Aorta (tissue), 5 donors: ENCODE measurements around the gene PPIE. TPM values are rescaled to one million over a fixed set of nuclear protein-coding genes. Genes with fewer than 3 reads are reported as not detected.

Experiments
- ATAC-seq: fragments of 200-7000 bp; cut with Tn5 transposase; one replicate; pipeline ENCODE4 v1.9.1; 2022; ENCODE audit warnings: moderate library complexity; ENCODE audit not compliant: low FRiP score
- DNase-seq, 2 donors: peaks; one replicate each; pipeline ENCODE4 v3.0.0-alpha.2; 2020
- H3K27ac ChIP-seq, 2 donors: one replicate each; pipeline ENCODE4 v1.5.1; 2013; ENCODE audit warnings: low read length in 2 of 2, mild to moderate bottlenecking in 2 of 2, moderate library complexity in 2 of 2, control low read depth in 1 of 2, inconsistent platforms in 1 of 2, low read depth in 1 of 2
- H3K27me3 ChIP-seq, 2 donors: one replicate each; pipeline ENCODE4 v1.6.1; 2013; ENCODE audit warnings: control low read depth in 1 of 2, low read length in 1 of 2, mild to moderate bottlenecking in 1 of 2, moderate library complexity in 1 of 2; ENCODE audit not compliant: insufficient read depth in 2 of 2, control insufficient read depth in 1 of 2
- H3K36me3 ChIP-seq, 2 donors: one replicate each; pipeline ENCODE4 v1.6.1; 2013; ENCODE audit warnings: control low read depth in 1 of 2, low read length in 1 of 2, mild to moderate bottlenecking in 1 of 2; ENCODE audit not compliant: insufficient read depth in 2 of 2, control insufficient read depth in 1 of 2
- H3K4me1 ChIP-seq, 2 donors: one replicate each; pipeline ENCODE4 v1.6.1; 2013; ENCODE audit warnings: low read length in 2 of 2, control low read depth in 1 of 2, mild to moderate bottlenecking in 1 of 2, moderate library complexity in 1 of 2; ENCODE audit not compliant: insufficient read depth in 2 of 2, control insufficient read depth in 1 of 2
- H3K4me3 ChIP-seq, 2 donors: one replicate each; pipeline ENCODE4 v1.5.1; 2013; ENCODE audit warnings: low read length in 2 of 2, control low read depth in 1 of 2, mild to moderate bottlenecking in 1 of 2
- H3K9me3 ChIP-seq: one replicate; pipeline ENCODE4 v1.6.1; 2013; ENCODE audit warnings: mild to moderate bottlenecking, low read length; ENCODE audit not compliant: control insufficient read depth
- WGBS, 2 donors: extraction: QIAGEN DNeasy Blood & Tissue Kit; methylation state at CpG; one replicate each; pipeline ENCODE4 v1.1.7; 2013; 5-methylcytosine and 5-hydroxymethylcytosine counted together
- intact Hi-C, 2 donors: fragments of 100-400 bp; cut with DNase I; formaldehyde crosslinking; loops; one replicate each; pipeline versions ENCODE4 v1.14.2 to v1.15.0; 2022
- polyA plus RNA-seq, 2 donors: library from polyadenylated mRNA; stranded (reverse); fragments of 200-250 nt; gene quantifications; one replicate each; pipeline ENCODE4 v1.2.3, GENCODE V29; 2013
- total RNA-seq, 2 donors: library from RNA; stranded (reverse); fragmentation: NEBNext Ultra II Directional; extraction: Animal tissue kit (Norgen Biotek cat#: 25700); gene quantifications; one replicate each; pipeline ENCODE4 v1.2.1, GENCODE V29; 2021
- donor health status: healthy with polysubstance abuse.
- donor health status: Bipolar disorder and iron deficiency.
- donor health status: DM: no; HTN: no; CAD: no.
- donor health status: DM: no; HTN: no; CAD: no.
- donor health status: DM: yes; HTN: yes; CAD: no.

PPIE gene
- total and polyA plus RNA-seq, 4 donors = 34.4 to 60.2 (median 42.6) TPM

- H3K36me3 ChIP-seq = peaks cover 4 to 20% of the 10 kb centered on the region in 2 donors
- peaks cover 0 to 5% of the 10 kb centered on the region in 2 donors for H3K4me1 ChIP-seq
- 94 to 95% methylated on average over 7 of the region's 7 CpGs for WGBS, 2 donors
- intact Hi-C loops = no loop called here
- ATAC-seq (no peak), DNase-seq (no peak)
- no peak overlapping the region for H3K27ac ChIP-seq
- no peaks in the 10 kb centered on the region for H3K27me3 ChIP-seq
- no peak overlapping the region for H3K4me3 ChIP-seq
- no peaks in the 10 kb centered on the region for H3K9me3 ChIP-seq
These were observed 12.9 kb downstream of the PPIE start for GRCh38 chr1:39751595-39751994.

- ATAC-seq (no peak), DNase-seq (no peak)
- peaks cover 0 to 5% of the 10 kb centered on the region in 2 donors for H3K4me1 ChIP-seq
- no peaks in the 10 kb centered on the region for H3K9me3 ChIP-seq
- H3K36me3 ChIP-seq = peaks cover 4 to 23% of the 10 kb centered on the region in 2 donors
- no peak overlapping the region for H3K4me3 ChIP-seq
- no peak overlapping the region for H3K27ac ChIP-seq
- intact Hi-C loops = no loop called here
- no peaks in the 10 kb centered on the region for H3K27me3 ChIP-seq
- WGBS, 2 donors = 76 to 81% methylated on average over 6 of the region's 6 CpGs
These were observed 14.0 kb downstream of the PPIE start for GRCh38 chr1:39752703-39753102.

DNA sequence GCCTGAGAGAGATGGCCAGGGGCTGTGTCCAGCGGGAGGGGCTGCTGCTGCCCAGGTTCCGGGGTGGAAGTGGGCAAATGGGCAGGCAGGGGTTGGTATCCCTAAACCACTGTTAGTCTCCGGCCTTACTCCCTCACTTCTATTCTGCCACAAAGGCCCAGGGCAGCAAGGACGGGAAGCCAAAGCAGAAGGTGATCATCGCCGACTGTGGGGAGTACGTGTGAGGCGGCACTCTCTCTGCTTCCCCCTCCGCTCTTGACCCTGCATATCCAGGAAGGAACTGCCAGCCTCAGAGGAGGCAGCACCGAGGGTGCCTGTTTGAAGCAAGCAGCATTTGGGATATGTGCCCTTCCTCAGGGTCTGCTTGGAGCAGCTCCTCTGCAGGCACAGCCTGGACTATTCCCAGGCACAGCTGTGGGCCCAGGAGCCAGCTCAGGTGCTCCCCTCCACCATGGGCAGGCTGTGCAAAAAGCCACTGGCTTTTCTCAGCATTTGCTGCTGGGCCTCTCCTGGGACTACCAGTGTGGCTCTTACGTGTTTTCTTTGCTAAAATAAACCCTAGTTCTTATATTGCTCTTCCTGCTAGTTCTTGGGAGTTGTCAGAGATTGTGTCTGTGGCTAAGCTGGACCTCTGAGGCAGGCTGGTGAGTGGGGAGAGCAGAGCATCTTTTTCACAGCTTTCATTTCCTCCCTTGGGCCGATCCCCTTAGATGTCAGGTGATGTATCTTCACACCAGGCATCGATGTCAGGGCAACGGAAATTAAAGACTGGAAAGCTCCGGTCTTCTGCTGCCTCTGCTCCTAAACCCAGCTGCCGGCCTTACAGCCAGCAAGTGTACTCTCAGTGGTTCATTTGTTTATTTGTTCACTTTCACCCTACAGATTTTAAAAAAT, 14.7 kb downstream of the PPIE start:
- H3K36me3 ChIP-seq = peaks cover 4 to 23% of the 10 kb centered on the region in 2 donors
- intact Hi-C loops = no loop called here
- WGBS, 2 donors = 43 to 53% methylated on average over 16 of the region's 16 CpGs
- DNase-seq (no peak), ATAC-seq (no peak)
- H3K27me3 ChIP-seq = no peaks in the 10 kb centered on the region
- H3K4me1 ChIP-seq = peaks cover 0 to 5% of the 10 kb centered on the region in 2 donors
- H3K4me3 ChIP-seq = no peak overlapping the region
- H3K27ac ChIP-seq = peak overlapping the region; percentile 13 to 61
- no peaks in the 10 kb centered on the region for H3K9me3 ChIP-seq

DNA sequence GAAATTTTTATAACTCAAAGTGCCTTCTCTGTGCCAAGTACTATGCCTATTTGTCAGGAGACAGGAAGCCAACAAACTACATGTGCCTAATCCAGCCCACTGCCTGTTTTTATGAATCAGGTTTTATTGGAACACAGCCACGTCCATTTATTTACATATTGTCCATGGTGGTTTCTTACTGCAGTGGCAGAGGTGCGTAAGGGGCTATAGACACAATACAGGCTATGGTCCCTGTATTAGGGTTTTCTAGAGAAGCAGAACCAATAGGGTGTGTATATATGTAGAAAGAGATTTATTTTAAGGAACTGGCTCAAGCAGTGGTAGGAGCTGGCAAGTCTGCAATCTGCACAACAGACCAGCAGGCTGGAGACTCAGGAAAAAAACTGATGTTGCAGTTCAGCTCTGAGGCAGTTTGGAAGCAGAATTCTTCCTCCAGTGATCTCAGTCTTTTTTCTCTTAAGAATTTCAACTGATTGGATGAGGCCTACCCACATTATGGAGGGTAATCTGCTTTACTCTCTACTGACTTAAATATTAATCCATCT, 15.4 kb downstream of the PPIE start:
- ATAC-seq = no peak
- Histone ChIP-seq H3K36me3 (peaks cover 4 to 20% of the 10 kb centered on the region in 2 donors), H3K9me3 (no peaks in the 10 kb centered on the region), H3K27me3 (no peaks in the 10 kb centered on the region), H3K4me1 (peaks cover 0 to 5% of the 10 kb centered on the region in 2 donors), H3K27ac (no peak overlapping the region), H3K4me3 (no peak overlapping the region)
- 9 to 18% methylated on average over 2 of the region's 2 CpGs for WGBS, 2 donors
- intact Hi-C loops = no loop called here
- DNase-seq = no peak

GRCh38 chr1:39754906-39755504, 16.3 kb downstream of the PPIE start:
- Histone ChIP-seq H3K27me3 (no peaks in the 10 kb centered on the region), H3K27ac (no peak overlapping the region), H3K4me3 (no peak overlapping the region), H3K4me1 (peaks cover 0 to 5% of the 10 kb centered on the region in 2 donors), H3K9me3 (no peaks in the 10 kb centered on the region), H3K36me3 (peaks cover 4 to 19% of the 10 kb centered on the region in 2 donors)
- ATAC-seq (no peak), DNase-seq (no peak)
- 17 to 26% methylated on average over 2 of the region's 2 CpGs for WGBS, 2 donors
- intact Hi-C loops = no loop called here

GRCh38 chr1:39755965-39756659, 17.4 kb downstream of the PPIE start:
- Histone ChIP-seq H3K4me1 (peaks cover 0 to 5% of the 10 kb centered on the region in 2 donors), H3K27ac (no peak overlapping the region), H3K36me3 (peaks cover 0 to 17% of the 10 kb centered on the region in 2 donors), H3K9me3 (no peaks in the 10 kb centered on the region), H3K27me3 (no peaks in the 10 kb centered on the region), H3K4me3 (no peak overlapping the region)
- intact Hi-C loops = no loop called here
- no peak for DNase-seq
- 88 to 91% methylated on average over 9 of the region's 9 CpGs for WGBS, 2 donors
- no peak for ATAC-seq

DNA sequence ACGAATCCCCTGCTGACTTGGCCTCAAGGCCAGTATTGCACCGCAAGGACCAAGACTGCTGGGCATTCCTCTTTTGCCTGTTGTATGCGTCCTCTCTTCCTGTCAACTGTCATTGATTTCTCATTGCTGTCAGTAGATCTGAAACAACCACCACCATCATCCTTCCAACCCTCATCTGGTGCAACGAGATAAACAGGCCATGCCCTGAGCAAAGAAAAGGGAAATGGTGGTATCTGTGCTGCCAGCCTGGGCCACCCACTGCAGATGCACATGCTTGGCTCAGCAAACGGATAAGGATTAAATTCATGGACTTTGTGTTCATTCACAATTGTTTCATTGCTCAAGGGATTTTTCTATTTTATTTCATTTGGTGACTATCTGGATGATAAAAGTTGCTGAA, 18.8 kb downstream of the PPIE start:
- intact Hi-C loops = no loop called here

DNA sequence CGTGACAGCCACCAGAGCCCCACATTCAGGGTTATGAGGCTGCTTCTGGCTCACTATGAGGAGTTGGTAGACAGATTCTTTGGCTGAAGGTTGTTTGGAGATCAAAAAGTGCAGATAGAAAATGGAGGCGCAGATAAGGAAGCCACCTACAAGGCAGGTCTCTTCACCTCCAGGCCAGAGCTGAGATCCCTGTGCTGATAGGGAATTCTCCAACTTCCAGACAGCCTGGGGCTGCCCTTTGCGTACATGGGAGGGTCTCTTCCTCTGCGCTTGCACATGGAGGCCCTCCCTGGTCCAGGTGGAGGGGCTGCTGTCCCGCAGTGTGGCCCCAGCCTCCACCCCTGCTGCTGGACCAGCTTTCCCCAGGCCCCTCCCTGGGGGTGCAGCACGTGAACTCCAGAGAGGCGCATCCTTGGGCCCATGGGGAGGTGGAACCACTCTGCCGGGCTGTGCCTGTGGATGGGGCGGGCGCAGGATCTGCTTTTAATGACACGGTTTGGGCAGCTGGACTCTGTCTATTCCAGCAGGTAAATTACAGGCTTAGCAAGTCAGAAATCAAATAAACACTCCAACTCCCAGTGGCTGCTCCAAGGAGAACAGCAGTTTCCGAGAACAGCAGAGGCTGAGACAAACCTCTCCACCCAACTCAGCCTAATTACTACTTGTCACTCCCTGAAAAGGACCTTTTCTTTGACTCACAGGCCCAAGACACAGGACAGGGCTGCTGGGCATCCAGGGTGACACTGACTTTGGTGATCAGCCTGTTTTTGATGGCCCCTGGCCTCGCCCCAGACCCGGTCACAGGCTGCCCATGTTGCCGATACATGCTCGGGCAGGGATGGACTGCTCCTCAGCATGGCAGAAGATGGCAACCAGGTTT, 20.1 kb downstream of the PPIE start:
- peaks cover 0 to 7% of the 10 kb centered on the region in 2 donors for H3K36me3 ChIP-seq

More for the DNA sequence above, 18.8 kb downstream of the PPIE start:
- Histone ChIP-seq H3K9me3 (no peaks in the 10 kb centered on the region), H3K27ac (no peak overlapping the region), H3K27me3 (no peaks in the 10 kb centered on the region), H3K36me3 (peaks cover 0 to 7% of the 10 kb centered on the region in 2 donors), H3K4me1 (peaks cover 0 to 5% of the 10 kb centered on the region in 2 donors), H3K4me3 (no peak overlapping the region)
- 88 to 92% methylated on average over 5 of the region's 5 CpGs for WGBS, 2 donors
- ATAC-seq (no peak), DNase-seq (no peak)

More for the DNA sequence above, 20.1 kb downstream of the PPIE start:
- DNase-seq = no peak
- H3K27me3 ChIP-seq = no peaks in the 10 kb centered on the region
- no peak overlapping the region for H3K4me3 ChIP-seq
- intact Hi-C loops = no loop called here
- H3K4me1 ChIP-seq = peaks cover 0 to 2% of the 10 kb centered on the region in 2 donors
- H3K27ac ChIP-seq = no peak overlapping the region
- no peaks in the 10 kb centered on the region for H3K9me3 ChIP-seq
- no peak for ATAC-seq
- 91 to 94% methylated on average over 16 of the region's 16 CpGs for WGBS, 2 donors
